H9 (cell line): ENCODE measurements around the gene MED31. TPM values are rescaled to one million over a fixed set of nuclear protein-coding genes. Genes with fewer than 3 reads are reported as not detected.

Experiments used
- DNase-seq: peaks from one replicate; pipeline ENCODE4 v3.0.0-alpha.2; 2017
- H2AFZ ChIP-seq: one replicate; pipeline ENCODE4 v1.6.1; 2013; ENCODE audit warnings: mild to moderate bottlenecking, low read length, control low read depth, moderate library complexity
- H2AK5ac ChIP-seq: 2 replicates; pipeline ENCODE4 v1.6.1; 2013; ENCODE audit warnings: low read length, control low read depth, mixed read lengths; ENCODE audit not compliant: insufficient read length
- H2BK120ac ChIP-seq: one replicate; pipeline ENCODE4 v1.6.1; 2013; ENCODE audit warnings: low read depth, mild to moderate bottlenecking, low read length, control low read depth, inconsistent platforms; ENCODE audit not compliant: poor library complexity, severe bottlenecking
- H2BK12ac ChIP-seq: 2 replicates; pipeline ENCODE4 v1.6.1; 2013; ENCODE audit warnings: low read length, control low read depth, mixed read lengths, low read depth; ENCODE audit not compliant: insufficient read length
- H2BK15ac ChIP-seq: 2 replicates; pipeline ENCODE4 v1.6.1; 2013; ENCODE audit warnings: low read depth, low read length, control low read depth
- H2BK20ac ChIP-seq: one replicate; pipeline ENCODE4 v1.6.1; 2013; ENCODE audit warnings: low read depth, mild to moderate bottlenecking, low read length, control low read depth, inconsistent platforms; ENCODE audit not compliant: poor library complexity, severe bottlenecking
- H2BK5ac ChIP-seq: 2 replicates; pipeline ENCODE4 v1.6.1; 2013; ENCODE audit warnings: low read length, control low read depth, mixed read lengths; ENCODE audit not compliant: insufficient read length
- H3K14ac ChIP-seq: 2 replicates; pipeline ENCODE4 v1.6.1; 2013; ENCODE audit warnings: low read length, control low read depth; ENCODE audit not compliant: insufficient read depth
- H3K18ac ChIP-seq: 2 replicates; pipeline ENCODE4 v1.6.1; 2013; ENCODE audit warnings: low read depth, mild to moderate bottlenecking, mixed read lengths, low read length, control low read depth; ENCODE audit not compliant: insufficient read length
- H3K23ac ChIP-seq: 2 replicates; pipeline ENCODE4 v1.6.1; 2013; ENCODE audit warnings: low read length, control low read depth, mixed read lengths, low read depth; ENCODE audit not compliant: insufficient read length
- H3K23me2 ChIP-seq: 2 replicates; pipeline ENCODE4 v1.6.1; 2013; ENCODE audit warnings: low read depth, mild to moderate bottlenecking, mixed read lengths, low read length, control low read depth; ENCODE audit not compliant: insufficient read length, poor library complexity, severe bottlenecking
- H3K27ac ChIP-seq: 2 replicates; pipeline ENCODE4 v1.5.1; 2013; ENCODE audit warnings: low read length, control low read depth, mixed read lengths, low read depth; ENCODE audit not compliant: insufficient read length
- H3K27me3 ChIP-seq: 2 replicates; pipeline ENCODE4 v1.6.1; 2013; ENCODE audit warnings: low read length, control low read depth, inconsistent platforms; ENCODE audit not compliant: insufficient read depth
- H3K4ac ChIP-seq: 2 replicates; pipeline ENCODE4 v1.6.1; 2013; ENCODE audit warnings: low read depth, mild to moderate bottlenecking, control low read depth, inconsistent platforms, low read length, moderate library complexity
- H3K4me1 ChIP-seq: 2 replicates; pipeline ENCODE4 v1.6.1; 2013; ENCODE audit warnings: low read length, control low read depth, inconsistent platforms; ENCODE audit not compliant: insufficient read depth
- H3K4me2 ChIP-seq: 2 replicates; pipeline ENCODE4 v1.6.1; 2013; ENCODE audit warnings: low read length, control low read depth, mixed read lengths; ENCODE audit not compliant: insufficient read length, insufficient read depth
- H3K56ac ChIP-seq: 2 replicates; pipeline ENCODE4 v1.6.1; 2013; ENCODE audit warnings: low read depth, mild to moderate bottlenecking, mixed read lengths, low read length, control low read depth; ENCODE audit not compliant: insufficient read length
- H3K79me1 ChIP-seq: 2 replicates; pipeline ENCODE4 v1.6.1; 2013; ENCODE audit warnings: low read depth, mild to moderate bottlenecking, moderate library complexity, low read length, control low read depth, inconsistent platforms; ENCODE audit not compliant: insufficient read depth, poor library complexity, severe bottlenecking
- H3K79me2 ChIP-seq: 2 replicates; pipeline ENCODE4 v1.6.1; 2013; ENCODE audit warnings: low read length, control low read depth, inconsistent platforms; ENCODE audit not compliant: insufficient read depth
- H3K9ac ChIP-seq: 2 replicates; pipeline ENCODE4 v1.6.1; 2013; ENCODE audit warnings: low read length, control low read depth, mixed read lengths; ENCODE audit not compliant: insufficient read length; ENCODE audit errors: extremely low read depth
- H3K9me3 ChIP-seq: one replicate; pipeline ENCODE4 v1.6.1; 2013; ENCODE audit warnings: low read depth, low read length, inconsistent platforms; ENCODE audit not compliant: control insufficient read depth
- H3T11ph ChIP-seq: one replicate; pipeline ENCODE4 v1.6.1; 2013; ENCODE audit warnings: mild to moderate bottlenecking, low read length, control low read depth, inconsistent platforms
- H4K20me1 ChIP-seq: one replicate; pipeline ENCODE4 v1.6.1; 2013; ENCODE audit not compliant: control insufficient read depth, insufficient read length, insufficient read depth
- H4K5ac ChIP-seq: 2 replicates; pipeline ENCODE4 v1.6.1; 2013; ENCODE audit warnings: low read depth, mild to moderate bottlenecking, mixed read lengths, low read length, control low read depth; ENCODE audit not compliant: insufficient read length
- H4K8ac ChIP-seq: replicated peaks from 2 replicates; pipeline ENCODE4 v1.6.1; 2013; ENCODE audit warnings: low read length, control low read depth, mixed read lengths, low read depth; ENCODE audit not compliant: insufficient read length
- H4K91ac ChIP-seq: 2 replicates; pipeline ENCODE4 v1.6.1; 2013; ENCODE audit warnings: low read depth, mild to moderate bottlenecking, moderate library complexity, mixed read lengths, low read length, control low read depth; ENCODE audit not compliant: insufficient read length
- H3K27ac Mint-ChIP-seq, 3 experiments: 2 replicates in 2 of 3; 3 replicates in 1 of 3; pipeline ENCODE4 v1.8.0; 2020 to 2021; ENCODE audit warnings: mixed read lengths in 3 of 3, mild to moderate bottlenecking in 1 of 3, moderate library complexity in 1 of 3
- H3K27me3 Mint-ChIP-seq: 2 replicates; pipeline ENCODE4 v1.8.0; 2021; ENCODE audit warnings: low read depth, mild to moderate bottlenecking, moderate library complexity, mixed read lengths
- H3K36me3 Mint-ChIP-seq, 3 experiments: 2 replicates in 2 of 3; 3 replicates in 1 of 3; pipeline ENCODE4 v1.8.0; 2020 to 2021; ENCODE audit warnings: low read depth in 3 of 3, mixed read lengths in 3 of 3; ENCODE audit not compliant: insufficient read depth in 1 of 3
- H3K4me1 Mint-ChIP-seq, 2 experiments: 2 replicates each; pipeline ENCODE4 v1.8.0; 2020; ENCODE audit warnings: mixed read lengths in 2 of 2
- H3K4me3 Mint-ChIP-seq, 2 experiments: 2 replicates in 1 of 2; 3 replicates in 1 of 2; pipeline ENCODE4 v1.8.0; 2020 to 2021; ENCODE audit warnings: mild to moderate bottlenecking in 2 of 2, mixed read lengths in 2 of 2, moderate library complexity in 1 of 2
- H3K9me3 Mint-ChIP-seq, 2 experiments: 2 replicates in 1 of 2; 3 replicates in 1 of 2; pipeline ENCODE4 v1.8.0; 2020; ENCODE audit warnings: mild to moderate bottlenecking in 2 of 2, mixed read lengths in 2 of 2, moderate library complexity in 1 of 2
- CTCF ChIP-seq: fragments of 200-600 bp; sonication (generic); conservative IDR thresholded peaks from 3 replicates; pipeline ENCODE4 v1.8.0; 2021; ENCODE audit warnings: antibody characterized with exemption, mild to moderate bottlenecking
- WGBS: extraction: QIAGEN DNeasy Blood & Tissue Kit; methylation state at CpG from one replicate; pipeline ENCODE4 v1.1.7; 2013; ENCODE audit warnings: missing lambda C conversion rate, low lambda C conversion rate, mixed read lengths; ENCODE audit not compliant: insufficient read length; ENCODE audit errors: extremely low coverage; 5-methylcytosine and 5-hydroxymethylcytosine counted together
- total RNA-seq: library from RNA; stranded (reverse); gene quantifications from 2 replicates; pipeline ENCODE4 v1.2.1, GENCODE V29; 2021

The MED31 gene
- total RNA-seq, 1 experiment from 2014 or later, result 11.8 TPM

GRCh38 chr17:6671431-6671830 is 20.0 kb upstream of the MED31 start:
- H3K4ac ChIP-seq, result no peak overlapping the region
- H3K79me2 ChIP-seq, result no peaks in the 10 kb centered on the region
- no peak overlapping the region for H3K14ac ChIP-seq
- H3K4me1 Mint-ChIP-seq, result peaks cover 2 to 6% of the 10 kb centered on the region in 2 experiments; a peak in 3 of 4 replicates
- H2AK5ac ChIP-seq, result no peak overlapping the region
- WGBS, result no CpG with 5 or more reads among the region's 7 CpGs
- no peak overlapping the region for H3K18ac ChIP-seq
- no peak overlapping the region for H4K8ac ChIP-seq
- no peak for DNase-seq
- TF ChIP-seq CTCF, result no peak
- no peaks in the 10 kb centered on the region for H4K20me1 ChIP-seq
- H3K4me1 ChIP-seq, result no peaks in the 10 kb centered on the region
- H2BK20ac ChIP-seq, result no peak overlapping the region
- no peak overlapping the region for H3K9ac ChIP-seq
- no peak overlapping the region for H3K23ac ChIP-seq
- H3K23me2 ChIP-seq, result no peaks in the 10 kb centered on the region
- H4K91ac ChIP-seq, result no peak overlapping the region
- no peaks in the 10 kb centered on the region for H3K9me3 ChIP-seq
- no peak overlapping the region for H3K56ac ChIP-seq
- no peak overlapping the region for H4K5ac ChIP-seq
- no peaks in the 10 kb centered on the region; a peak in 1 of 7 replicates for H3K36me3 Mint-ChIP-seq
- no peaks in the 10 kb centered on the region; the same call in none of the 2 replicates for H3K27me3 ChIP-seq
- H2BK12ac ChIP-seq, result no peak overlapping the region
- H3T11ph ChIP-seq, result no peak overlapping the region
- H2BK5ac ChIP-seq, result no peak overlapping the region
- no peaks in the 10 kb centered on the region for H3K79me1 ChIP-seq
- H2BK15ac ChIP-seq, result no peak overlapping the region
- no peaks in the 10 kb centered on the region for H3K9me3 Mint-ChIP-seq
- no peak overlapping the region for H2AFZ ChIP-seq
- no peak overlapping the region for H3K4me2 ChIP-seq
- no peak overlapping the region for H3K4me3 Mint-ChIP-seq
- H3K27me3 Mint-ChIP-seq, result peaks cover 23% of the 10 kb centered on the region
- H3K27ac ChIP-seq, result no peak overlapping the region
- no peak overlapping the region for H3K27ac Mint-ChIP-seq
- no peak overlapping the region for H2BK120ac ChIP-seq
